ENCODE results near the gene MYLK4.

- TF ChIP-seq CTCF (IDR thresholded peaks at IDR 0.05) (no peak), ZFX (IDR thresholded peaks at IDR 0.05; ENCODE audit: borderline replicate concordance) (no peak)
Measured at GRCh38 chr6:2732503-2733089, 18.1 kb downstream of the MYLK4 start.
